Tibial nerve (tissue), 4 donors: ENCODE data around the gene SERPINI2.

ENCODE experiments used
- EP300 ChIP-seq, 2 donors: sonication (generic); formaldehyde crosslinking; IDR thresholded peaks; one replicate each; pipeline ENCODE4 v1.6.1; 2017; ENCODE audit warnings: antibody characterized with exemption in 2 of 2, mild to moderate bottlenecking in 1 of 2
- POLR2A ChIP-seq, 2 donors: fragments of 450-650 bp; IDR thresholded peaks; one replicate each; pipeline ENCODE4 v1.6.1; 2017; ENCODE audit warnings: antibody characterized with exemption in 2 of 2, mild to moderate bottlenecking in 2 of 2, moderate library complexity in 2 of 2
- TF ChIP-seq, protein P1 (sequence below), 5 experiments: fragments of 200-600 bp in 3 of 5; fragments of 450-650 bp in 2 of 5; sonication (generic) in 3 of 5; IDR thresholded peaks; one replicate each; pipeline ENCODE4 v1.5.1; 2016 to 2019; ENCODE audit warnings: antibody characterized with exemption in 5 of 5, mild to moderate bottlenecking in 3 of 5, moderate library complexity in 2 of 5

DNA sequence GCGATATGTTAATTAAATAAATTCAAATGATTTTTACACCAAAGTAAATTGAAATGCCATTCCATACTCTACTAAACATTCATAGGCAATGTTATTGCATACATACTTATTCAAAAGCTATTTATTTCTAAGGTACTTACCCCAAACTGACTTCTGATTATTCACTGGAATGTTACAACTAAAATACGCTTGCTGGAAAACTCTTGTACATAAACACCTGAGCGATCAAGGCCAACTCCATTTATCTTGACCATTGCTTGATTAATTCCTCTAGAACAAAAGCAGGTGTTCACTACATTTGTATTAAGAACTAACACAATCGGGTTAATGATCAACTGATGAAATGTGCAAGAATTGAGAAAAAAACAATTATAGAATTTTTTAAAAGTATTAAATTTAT is at the start of gene SERPINI2:
- TF ChIP-seq, protein P1, sequence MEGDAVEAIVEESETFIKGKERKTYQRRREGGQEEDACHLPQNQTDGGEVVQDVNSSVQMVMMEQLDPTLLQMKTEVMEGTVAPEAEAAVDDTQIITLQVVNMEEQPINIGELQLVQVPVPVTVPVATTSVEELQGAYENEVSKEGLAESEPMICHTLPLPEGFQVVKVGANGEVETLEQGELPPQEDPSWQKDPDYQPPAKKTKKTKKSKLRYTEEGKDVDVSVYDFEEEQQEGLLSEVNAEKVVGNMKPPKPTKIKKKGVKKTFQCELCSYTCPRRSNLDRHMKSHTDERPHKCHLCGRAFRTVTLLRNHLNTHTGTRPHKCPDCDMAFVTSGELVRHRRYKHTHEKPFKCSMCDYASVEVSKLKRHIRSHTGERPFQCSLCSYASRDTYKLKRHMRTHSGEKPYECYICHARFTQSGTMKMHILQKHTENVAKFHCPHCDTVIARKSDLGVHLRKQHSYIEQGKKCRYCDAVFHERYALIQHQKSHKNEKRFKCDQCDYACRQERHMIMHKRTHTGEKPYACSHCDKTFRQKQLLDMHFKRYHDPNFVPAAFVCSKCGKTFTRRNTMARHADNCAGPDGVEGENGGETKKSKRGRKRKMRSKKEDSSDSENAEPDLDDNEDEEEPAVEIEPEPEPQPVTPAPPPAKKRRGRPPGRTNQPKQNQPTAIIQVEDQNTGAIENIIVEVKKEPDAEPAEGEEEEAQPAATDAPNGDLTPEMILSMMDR (IDR thresholded peaks at IDR 0.05), result no peak
- no peak for TF ChIP-seq EP300 (IDR thresholded peaks at IDR 0.05)
- no peak for TF ChIP-seq POLR2A (IDR thresholded peaks at IDR 0.05)
